NCI-H460 (cell line): ENCODE results near the gene KIF26B. TPM values are rescaled to one million over a fixed set of nuclear protein-coding genes. Genes with fewer than 3 reads are reported as not detected.

ENCODE experiments used
- DNase-seq: peaks from one replicate; pipeline ENCODE4 v3.0.0-alpha.2; 2016; ENCODE audit warnings: low read depth; ENCODE audit errors: extremely low read depth
- total RNA-seq: library from RNA; depleted of rRNA; stranded (reverse); fragments of >200 nt; shearing (Covaris generic); gene quantifications from 2 replicates; pipeline ENCODE4 v1.2.3, GENCODE V29; 2014

Gene KIF26B
- total RNA-seq, 1 experiment from 2014 or later = 0.07 TPM

DNA sequence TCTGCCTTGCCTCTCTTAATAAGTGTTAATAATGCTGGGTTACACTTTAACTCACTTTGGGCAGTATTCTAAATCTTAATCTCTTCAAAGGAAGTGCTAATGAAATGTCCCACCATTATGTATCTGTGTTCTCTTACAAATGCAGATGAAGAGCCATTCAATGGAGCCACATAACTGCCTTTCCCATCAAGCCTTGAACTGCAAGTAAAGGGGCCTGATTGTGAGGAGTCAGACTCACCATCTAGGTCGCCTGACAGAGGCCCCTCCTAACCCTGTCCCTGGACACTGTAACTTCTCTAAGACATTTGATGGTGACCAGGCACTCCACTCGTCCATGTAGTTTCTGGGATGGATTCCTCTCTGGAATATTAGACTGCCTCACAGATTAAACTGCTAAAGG, 329.4 kb downstream of the KIF26B start:
- no peak for DNase-seq

DNA sequence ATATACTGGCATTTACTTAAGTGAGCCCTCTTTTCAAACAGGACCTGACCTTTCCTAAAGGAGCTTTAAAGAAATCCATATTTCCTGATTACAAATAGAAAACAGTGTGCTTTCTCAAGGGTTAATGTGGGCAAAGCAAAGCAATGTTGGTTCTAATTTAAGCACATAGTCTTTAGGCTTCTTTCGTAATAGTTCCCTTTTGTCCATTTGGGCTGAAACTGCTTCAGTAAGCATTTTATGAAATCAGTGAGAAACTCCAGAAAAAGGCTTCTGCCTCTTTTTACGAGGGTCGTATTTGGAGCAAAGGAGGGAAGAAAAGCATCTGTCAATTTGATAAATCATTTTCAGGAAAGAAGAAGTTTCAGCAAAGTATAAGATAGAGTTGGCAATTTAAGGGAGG, 331.2 kb downstream of the KIF26B start:
- no peak for DNase-seq

DNA sequence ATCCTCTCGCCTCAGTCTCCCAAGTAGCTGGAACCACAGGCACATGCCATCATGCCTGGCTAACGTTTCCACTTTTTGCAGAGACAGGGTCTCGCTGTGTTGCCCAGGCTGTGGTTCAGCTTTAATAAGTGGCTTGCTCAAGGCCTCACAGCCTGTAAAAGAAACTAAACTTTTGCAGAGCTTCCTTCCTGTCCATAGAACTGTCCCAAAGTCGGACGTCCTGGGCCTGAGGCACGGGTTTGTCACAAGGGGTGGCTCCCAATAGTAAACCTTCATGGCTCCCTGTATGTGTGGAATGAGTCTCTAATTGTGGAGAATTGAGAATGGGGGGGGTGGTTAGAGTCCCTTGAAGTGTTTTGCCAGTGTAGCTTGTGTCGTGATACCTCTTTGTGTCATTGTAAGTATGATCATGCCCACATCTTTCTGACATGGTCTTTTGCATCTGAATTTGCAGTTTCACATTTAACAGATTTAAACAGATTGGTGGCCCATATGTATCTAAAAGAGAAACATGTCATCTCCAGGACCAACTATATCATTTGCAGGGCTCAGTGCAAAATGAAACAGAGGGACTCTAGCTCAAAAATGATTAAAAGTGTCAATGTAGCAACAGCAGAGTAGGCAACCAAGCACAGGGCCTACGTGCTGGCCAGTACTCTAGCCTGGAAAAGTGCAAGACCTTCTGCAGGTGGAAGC, 332.1 kb downstream of the KIF26B start:
- no peak for DNase-seq

DNA sequence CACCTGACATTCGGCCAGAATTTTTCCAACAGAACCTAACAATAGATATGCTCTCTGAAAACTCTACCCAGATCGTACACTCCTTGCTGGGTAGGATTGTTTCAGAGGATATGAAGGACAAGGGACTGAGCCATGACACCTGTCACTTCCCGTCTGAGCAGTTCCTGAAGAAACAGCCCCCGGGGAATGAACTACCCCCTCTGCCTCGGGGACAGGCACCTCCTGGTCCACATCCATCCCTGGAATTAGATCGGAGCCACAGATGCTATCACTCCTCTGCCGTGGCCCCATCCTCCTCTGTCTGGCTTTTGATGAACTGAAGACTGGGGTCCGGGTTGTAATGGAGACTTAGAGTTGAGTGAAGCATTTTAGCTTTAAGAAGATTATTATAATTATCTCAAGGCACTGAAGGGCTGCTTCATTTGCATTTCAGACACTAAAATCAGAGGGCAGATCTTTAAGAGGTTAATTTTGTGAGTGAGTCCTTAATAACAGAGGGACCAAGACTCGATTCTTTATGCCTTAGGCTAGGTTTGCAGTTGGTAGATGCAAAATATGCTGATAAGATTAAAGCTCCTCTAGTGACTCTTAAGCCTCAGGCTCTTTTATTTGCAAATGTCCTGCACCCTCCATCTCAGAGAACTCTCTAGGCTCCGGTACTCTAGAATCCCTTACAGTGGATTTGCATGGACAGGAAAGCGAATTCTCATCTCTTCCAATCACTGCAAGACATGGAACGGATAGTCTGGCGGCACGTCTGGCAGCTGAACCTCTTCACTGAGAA, 333.8 kb downstream of the KIF26B start:
- DNase-seq = no peak

- no peak for DNase-seq
Measured at GRCh38 chr1:245489838-245490237, 335.1 kb downstream of the KIF26B start.

DNA sequence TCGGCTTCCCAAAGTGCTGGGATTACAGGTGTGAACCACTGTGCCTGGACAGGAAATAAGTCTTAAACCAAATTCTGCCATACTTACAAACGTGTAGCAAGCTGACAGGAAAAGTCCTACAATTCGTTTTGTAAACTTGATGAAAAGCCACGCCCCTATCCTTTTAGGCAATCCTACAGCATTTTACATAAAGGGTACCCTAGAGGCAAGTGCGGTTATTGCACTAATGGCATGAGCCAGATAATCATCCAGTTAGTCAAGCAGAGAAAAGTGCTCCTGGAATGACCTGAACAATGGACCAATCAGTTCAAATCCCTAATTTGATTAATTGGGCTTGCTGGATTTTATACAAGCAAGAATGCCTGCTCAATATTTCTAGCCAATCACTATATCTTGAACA, 338.2 kb downstream of the KIF26B start:
- peak; percentile 22 for DNase-seq

DNA sequence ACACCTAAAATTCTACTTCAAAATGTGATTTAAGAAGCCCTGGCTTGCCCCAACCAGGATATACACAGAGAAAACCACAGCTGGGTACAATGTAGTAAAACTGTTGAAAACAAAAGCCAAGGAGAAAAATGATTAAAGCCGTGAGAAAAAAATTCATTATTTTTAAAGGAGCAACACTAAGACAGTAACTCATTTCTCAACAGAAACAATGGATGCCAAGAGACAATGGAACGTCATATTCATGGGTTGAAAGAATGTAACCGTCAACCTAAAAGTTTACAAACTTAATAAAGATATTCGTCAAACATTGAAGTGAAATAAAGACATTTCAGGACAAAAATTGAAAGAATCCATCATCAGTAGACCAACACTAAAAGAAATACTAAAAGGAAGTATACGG, 340.9 kb downstream of the KIF26B start:
- no peak for DNase-seq

GRCh38 chr1:245500546-245500945, 345.8 kb downstream of the KIF26B start:
- no peak for DNase-seq

GRCh38 chr1:245501633-245502032, 346.8 kb downstream of the KIF26B start:
- DNase-seq = no peak

DNA sequence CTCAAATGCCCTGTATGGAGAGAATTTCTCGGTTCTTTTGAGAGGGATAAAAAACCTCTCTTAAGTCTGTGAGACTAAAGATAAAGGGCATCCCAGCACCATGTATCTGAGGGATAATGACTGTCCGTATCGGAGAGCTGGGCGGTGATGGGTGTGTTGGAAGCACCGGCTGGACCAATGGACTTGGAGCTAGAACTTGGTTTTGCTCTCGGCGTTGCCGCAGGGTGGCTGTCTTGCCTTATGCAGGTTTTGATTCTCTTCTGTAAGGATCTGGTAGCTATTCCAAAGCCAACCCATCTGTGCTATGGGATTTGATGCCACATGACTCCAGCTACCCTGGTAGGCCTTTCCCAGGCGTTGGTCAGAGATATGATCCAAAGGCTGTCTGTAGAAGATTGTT, 348.8 kb downstream of the KIF26B start:
- DNase-seq = no peak

- no peak for DNase-seq
Measured at GRCh38 chr1:245510144-245510543, 355.4 kb downstream of the KIF26B start.

DNA sequence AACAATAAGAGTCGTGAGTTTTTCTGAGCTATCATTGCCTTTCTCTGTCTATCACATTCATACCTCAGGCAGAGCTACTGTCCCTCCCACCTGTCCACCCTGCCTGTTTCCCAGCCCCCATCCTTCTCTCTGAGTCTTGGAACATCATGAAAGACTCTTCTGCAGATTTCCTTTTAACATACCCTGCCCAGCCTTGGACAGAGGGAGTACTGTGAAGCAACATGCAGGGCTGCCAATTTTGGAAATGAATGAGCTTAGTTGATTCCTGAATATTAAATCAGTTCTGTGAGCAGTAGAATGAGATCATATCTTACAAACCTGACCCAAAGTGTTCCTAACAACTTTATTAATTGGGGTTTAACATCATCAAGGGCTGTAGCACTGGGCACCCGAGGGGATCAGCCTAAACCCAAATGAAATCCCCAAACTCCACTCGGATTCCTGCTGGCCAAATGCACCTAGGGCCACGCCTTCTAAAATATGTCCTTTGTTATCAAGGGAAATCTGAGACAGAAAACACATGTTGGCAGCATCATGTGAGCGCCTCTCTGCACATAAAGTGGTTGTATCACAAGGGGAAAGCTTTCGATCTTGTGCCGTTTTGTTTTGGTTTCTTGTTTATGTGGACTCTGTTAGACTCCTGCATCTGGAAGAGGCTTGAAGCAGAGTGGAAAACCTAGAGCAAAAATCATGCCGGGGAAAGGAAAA, 357.6 kb downstream of the KIF26B start:
- DNase-seq = no peak

DNA sequence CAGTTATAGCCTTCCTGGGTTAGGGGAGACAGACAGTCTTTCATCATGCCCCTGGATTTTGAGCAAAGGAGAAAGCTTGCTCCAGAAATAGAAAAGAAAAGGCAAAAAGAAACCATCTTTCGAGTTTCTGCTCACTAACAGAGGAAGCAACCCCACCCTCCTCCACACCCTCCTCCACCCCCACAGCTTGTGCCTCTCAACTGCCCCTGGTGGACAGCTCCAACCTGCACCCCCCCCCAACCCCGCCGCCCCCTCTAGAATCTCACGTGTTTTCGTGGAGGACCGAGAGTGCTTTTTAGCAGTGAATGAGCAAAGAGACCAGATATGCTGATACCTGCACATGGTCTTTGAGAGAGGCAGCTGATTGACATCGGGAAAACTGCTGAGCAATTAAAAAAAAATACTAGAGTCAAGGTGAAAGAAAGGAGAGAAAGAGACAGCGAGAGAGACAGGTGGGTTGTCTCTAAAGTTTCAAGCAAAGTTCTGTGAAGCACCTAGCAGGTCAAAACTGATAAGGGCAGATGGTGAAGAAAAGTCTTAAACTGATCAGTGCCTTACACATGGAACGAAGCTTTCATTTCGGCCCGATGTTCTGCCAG, 358.3 kb downstream of the KIF26B start:
- DNase-seq = no peak

- DNase-seq = peak; percentile 49
Measured at GRCh38 chr1:245516284-245516759, 361.5 kb downstream of the KIF26B start.

GRCh38 chr1:245520611-245521010, 365.8 kb downstream of the KIF26B start:
- DNase-seq = no peak

DNA sequence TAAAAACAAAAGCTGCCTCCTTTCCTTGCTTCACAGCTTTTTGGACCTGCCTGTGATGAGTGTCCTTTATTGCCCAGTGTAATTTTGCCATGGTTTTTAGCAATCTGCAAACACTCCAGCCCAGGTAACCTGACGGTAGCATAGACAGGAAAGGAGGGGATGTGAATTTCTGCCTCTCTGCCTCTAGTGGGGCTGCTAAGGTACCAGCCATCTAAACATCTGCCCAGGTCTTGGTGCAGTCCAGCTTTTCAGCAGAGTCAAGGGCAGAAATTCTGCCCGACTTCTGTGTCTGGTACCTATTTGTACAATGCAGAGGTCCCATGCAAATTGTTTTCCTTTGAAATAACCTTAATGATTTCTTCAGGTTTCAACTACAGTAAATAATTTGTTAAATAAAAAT, 371.4 kb downstream of the KIF26B start:
- no peak for DNase-seq

GRCh38 chr1:245528258-245528635, 373.5 kb downstream of the KIF26B start:
- no peak for DNase-seq

- DNase-seq = no peak
Measured at GRCh38 chr1:245530937-245531336, 376.2 kb downstream of the KIF26B start.

DNA sequence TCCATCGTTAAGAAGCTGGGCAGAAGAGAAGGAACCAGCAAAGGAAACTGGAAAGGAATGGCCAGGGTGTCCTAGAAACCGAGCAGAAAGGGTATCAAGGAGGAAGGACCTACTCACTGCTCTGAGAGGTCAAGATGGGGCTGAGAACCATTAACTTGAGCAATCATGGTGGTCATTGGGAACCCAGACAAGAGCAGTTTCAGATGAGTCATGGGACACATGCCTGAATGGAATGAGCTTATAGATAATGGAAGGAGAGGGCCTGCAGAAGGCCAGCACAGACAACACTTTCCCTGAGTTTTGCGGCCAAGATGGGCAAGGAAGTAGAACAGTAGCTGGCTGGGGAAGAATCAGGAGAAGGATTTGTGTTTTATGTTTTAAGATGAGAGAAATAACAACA, 383.2 kb downstream of the KIF26B start:
- DNase-seq = no peak

GRCh38 chr1:245538671-245539070, 383.9 kb downstream of the KIF26B start:
- DNase-seq = no peak

DNA sequence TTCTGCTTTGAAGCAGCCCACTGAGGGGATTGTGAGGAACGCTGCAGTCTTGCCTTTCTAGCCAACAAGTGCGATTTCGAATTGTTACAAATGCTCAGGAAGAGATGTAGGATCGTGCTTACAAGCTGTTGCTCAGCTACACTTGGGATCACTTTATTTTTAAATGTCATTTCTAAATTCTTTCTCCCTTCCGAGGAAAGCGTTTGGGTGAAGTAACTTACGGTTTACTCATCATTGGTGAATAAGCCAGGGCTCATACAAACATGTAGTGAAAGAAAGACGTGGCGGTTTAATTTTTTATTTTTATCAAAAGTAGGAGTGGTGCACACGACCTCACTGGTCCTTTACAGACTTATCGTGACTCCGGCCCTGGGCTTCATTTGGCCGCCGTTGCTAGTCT, 386.6 kb downstream of the KIF26B start:
- no peak for DNase-seq
